ENCODE measurements around the gene SERPINE3. TPM values are rescaled to one million over a fixed set of nuclear protein-coding genes. Genes with fewer than 3 reads are reported as not detected.

Gene SERPINE3
- polyA plus RNA-seq, 1 of the 3 experiments (the other 2 are of a cell fraction) = not detected

- no peak for DNase-seq
- TF ChIP-seq FOXJ3 (CRISPR knock-in tag; IDR thresholded peaks at IDR 0.05) (no peak), RXRA (IDR thresholded peaks at IDR 0.05; ENCODE audit: borderline replicate concordance, low read depth) (no peak), MEF2A (IDR thresholded peaks at IDR 0.05; ENCODE audit: borderline replicate concordance, low read depth) (no peak), RAD21 (IDR thresholded peaks at IDR 0.05; ENCODE audit: low read length) (no peak), USF2 (IDR thresholded peaks at IDR 0.05; ENCODE audit: borderline replicate concordance, low read depth, low read length) (no peak), TEAD4 (IDR thresholded peaks at IDR 0.05; ENCODE audit: borderline replicate concordance, insufficient read depth) (no peak), GABPA (IDR thresholded peaks at IDR 0.05; ENCODE audit: low read depth) (no peak), RFX5 (IDR thresholded peaks at IDR 0.05; ENCODE audit: low read length) (no peak), CTCF (IDR thresholded peaks at IDR 0.05) (no peak), ELF1 (IDR thresholded peaks at IDR 0.05) (no peak), USF1 (IDR thresholded peaks at IDR 0.05; ENCODE audit: borderline replicate concordance, low read depth) (no peak), GATA2 (CRISPR knock-in tag; IDR thresholded peaks at IDR 0.05) (no peak), MXI1 (IDR thresholded peaks at IDR 0.05; ENCODE audit: low read depth, low read length) (no peak), IRF3 (IDR thresholded peaks at IDR 0.05; ENCODE audit: low read depth, low read length) (no peak), FOXM1 (IDR thresholded peaks at IDR 0.05; ENCODE audit: low read depth) (no peak), TAF1 (IDR thresholded peaks at IDR 0.05; ENCODE audit: borderline replicate concordance, low read depth, low read length) (no peak), NFIC (IDR thresholded peaks at IDR 0.05; ENCODE audit: borderline replicate concordance) (no peak), FOSL2 (IDR thresholded peaks at IDR 0.05; ENCODE audit: borderline replicate concordance, low read depth) (no peak)
- no peaks in the 10 kb centered on the region for H3F3A ChIP-seq (replicated peaks; ENCODE audit: insufficient read depth)
- H3K9me2 ChIP-seq = no peaks in the 10 kb centered on the region; the same call in 1 of the 2 replicates
- no peaks in the 10 kb centered on the region for H3K9me3 ChIP-seq
- POLR2A ChIA-PET = no interaction called here
- H3K4me3 ChIP-seq (ENCODE audit: low read depth in 2 of 2, low read length in 1 of 2) = no peak overlapping the region
- H3K36me3 ChIP-seq (replicated peaks in 1 of 2; ENCODE audit: control insufficient read depth in 1 of 2, insufficient read depth in 2 of 2, low read length in 1 of 2) = peaks cover 76 to 84% of the 10 kb centered on the region in 2 experiments
- no peak overlapping the region for H3K4me2 ChIP-seq
- H3K27me3 ChIP-seq (ENCODE audit: insufficient read depth) = no peaks in the 10 kb centered on the region
- H3K79me2 ChIP-seq (ENCODE audit: insufficient read depth) = no peaks in the 10 kb centered on the region
- H3K27ac ChIP-seq (ENCODE audit: low read depth in 2 of 2, low read length in 1 of 2) = no peak overlapping the region
- no peak overlapping the region for H3K9ac ChIP-seq
- H3K4me1 ChIP-seq (ENCODE audit: control insufficient read depth in 1 of 2, insufficient read depth in 2 of 2, low read depth in 1 of 2, low read length in 1 of 2) = no peaks in the 10 kb centered on the region; a peak in 1 of 4 replicates
- no peak overlapping the region for H2AFZ ChIP-seq (ENCODE audit: low read depth)
- CTCF ChIA-PET = no interaction called here
- H4K20me1 ChIP-seq (ENCODE audit: insufficient read depth) = no peaks in the 10 kb centered on the region
Measured at GRCh38 chr13:51363625-51364024, 24.1 kb downstream of the SERPINE3 start.

Measured in SK-N-SH (cell line).